Dedifferentiated amniotic fluid mesenchymal stem cell (primary cell): ENCODE results near the gene GPR31.

Source experiments
- DNase-seq: peaks from one replicate; pipeline ENCODE4 v3.0.0-alpha.2; 2016; ENCODE audit errors: extremely low spot score

The GPR31 gene

GRCh38 chr6:167165858-167166471, 8.2 kb upstream of the GPR31 start:
- no peak for DNase-seq

GRCh38 chr6:167164261-167164660, 6.5 kb upstream of the GPR31 start:
- DNase-seq, result no peak

GRCh38 chr6:167163476-167164011, 5.8 kb upstream of the GPR31 start:
- DNase-seq, result no peak

DNA sequence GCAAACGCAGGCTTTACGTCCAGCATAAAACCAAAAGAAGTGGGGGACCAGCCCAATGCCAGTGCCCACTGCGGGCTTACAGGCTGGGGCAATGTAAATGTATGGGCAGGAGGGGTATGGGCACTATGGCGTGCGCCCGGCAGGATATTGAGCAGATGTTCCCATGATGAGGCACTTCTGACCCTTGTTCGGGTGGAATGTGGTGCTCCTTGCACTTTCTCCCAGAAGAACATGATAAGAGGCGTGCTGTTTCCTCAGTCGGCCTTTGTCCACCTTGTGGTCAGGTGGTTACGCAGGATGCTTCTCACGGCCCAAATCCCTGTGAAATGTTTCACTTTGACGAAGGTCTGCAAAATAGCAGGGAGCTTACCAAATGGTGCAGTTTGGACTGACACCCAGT, 4.8 kb upstream of the GPR31 start:
- DNase-seq, result no peak

DNA sequence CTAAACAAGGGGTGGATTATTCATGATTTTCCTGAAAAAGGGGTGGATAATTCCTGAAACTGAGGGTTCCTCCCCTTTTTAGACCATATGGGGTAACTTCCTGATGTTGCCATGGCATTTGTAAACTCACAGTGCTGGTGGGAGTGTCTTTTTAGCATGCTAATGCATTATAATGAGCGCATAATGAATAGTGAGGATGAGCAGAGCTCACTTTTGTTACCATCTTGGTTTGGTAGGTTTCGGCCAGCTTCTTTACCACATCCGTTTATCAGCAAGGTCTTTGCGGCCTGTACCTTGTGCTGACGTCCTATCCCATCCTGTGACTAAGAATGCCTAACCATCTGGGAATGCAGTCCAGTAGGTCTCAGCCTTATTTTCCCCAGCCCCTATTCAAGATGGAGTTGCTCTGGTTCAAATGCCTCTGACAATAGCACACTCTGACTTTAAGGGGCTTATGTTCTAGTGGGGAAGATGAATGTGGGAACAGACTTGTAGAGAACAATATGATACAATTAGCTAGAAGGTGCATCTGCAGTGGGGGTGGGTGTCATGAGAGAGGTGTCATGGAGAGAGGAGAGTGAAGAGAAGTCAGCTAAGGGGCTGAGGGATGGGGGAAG, 4.2 kb upstream of the GPR31 start:
- DNase-seq, result no peak

DNA sequence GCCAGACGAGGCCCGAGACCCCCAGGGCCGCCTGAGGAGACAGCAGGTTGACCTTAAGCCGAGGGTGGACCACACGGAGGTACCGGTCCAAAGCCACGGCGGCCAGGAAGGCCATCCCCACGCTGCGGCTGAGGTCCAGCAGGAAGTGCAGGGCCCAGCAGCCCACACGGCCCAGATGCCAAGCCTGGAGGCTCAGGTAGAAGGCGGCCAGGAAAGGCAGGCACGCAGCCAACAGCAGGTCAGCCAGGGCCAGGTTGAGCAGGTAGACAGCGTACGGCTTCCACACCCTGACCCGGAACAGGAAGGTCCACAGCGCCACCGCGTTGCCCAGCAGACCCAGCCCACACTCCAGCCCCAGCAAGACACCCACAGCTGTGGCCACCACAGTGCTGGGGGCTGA, 366 bp downstream of the GPR31 start:
- no peak for DNase-seq

DNA sequence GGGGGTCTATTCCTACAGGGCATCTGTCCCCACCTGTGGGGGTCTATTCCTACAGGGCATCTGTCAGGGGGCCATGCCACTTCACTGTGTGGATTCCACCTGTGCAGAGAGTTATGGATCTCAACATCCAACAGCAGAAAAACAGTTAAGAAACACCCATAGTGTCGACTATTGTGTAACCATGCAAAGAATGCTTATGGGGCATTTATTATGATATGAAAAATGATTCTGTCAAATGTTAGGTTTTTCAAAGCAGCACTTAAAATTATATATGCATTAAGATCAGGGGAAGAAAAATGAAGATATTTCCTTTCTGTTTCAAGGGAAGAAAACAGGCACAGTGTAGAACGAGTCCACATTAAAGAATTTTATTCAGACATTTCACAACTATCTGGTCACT, 2.9 kb downstream of the GPR31 start:
- no peak for DNase-seq

DNA sequence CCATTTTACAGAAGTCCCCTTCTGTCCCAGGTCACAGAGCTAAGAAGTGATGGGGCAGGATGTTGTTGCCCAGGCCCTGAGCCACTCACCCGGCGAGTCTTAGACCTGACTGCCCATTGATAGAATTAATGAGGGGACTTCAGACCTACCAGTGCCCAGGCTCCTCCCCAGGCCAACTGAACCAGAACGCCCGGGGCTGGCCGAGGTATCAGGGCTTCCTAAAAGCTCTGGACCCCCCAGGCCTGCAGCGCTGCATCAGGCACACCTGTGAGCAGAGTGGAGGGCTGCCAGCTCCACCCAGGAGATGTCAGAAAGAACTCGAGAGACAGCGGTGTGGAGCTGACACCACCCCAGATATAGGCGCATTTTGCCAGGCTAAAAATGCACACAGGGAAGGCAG, 3.5 kb downstream of the GPR31 start:
- no peak for DNase-seq

DNA sequence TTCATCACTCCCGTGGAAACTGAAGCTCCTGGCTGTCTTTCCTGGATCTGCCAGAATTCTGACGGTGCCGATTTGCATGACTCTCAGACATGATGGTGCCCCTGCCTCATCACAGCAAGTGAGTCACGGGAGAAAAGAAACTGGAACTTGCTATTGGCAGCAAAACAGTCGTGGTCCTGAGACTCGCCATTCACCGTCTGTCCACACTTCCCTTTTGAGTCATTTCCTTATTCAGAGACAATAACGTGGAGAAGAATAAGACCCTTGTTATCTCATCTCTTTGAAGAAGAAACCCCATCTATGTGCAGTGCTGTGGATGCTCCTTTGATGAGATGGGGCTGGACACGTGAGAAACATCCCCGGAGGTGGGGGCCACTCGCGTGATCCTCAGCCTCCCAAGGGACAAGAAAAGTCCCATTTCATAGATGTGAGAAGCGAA, 4.2 kb downstream of the GPR31 start:
- no peak for DNase-seq

DNA sequence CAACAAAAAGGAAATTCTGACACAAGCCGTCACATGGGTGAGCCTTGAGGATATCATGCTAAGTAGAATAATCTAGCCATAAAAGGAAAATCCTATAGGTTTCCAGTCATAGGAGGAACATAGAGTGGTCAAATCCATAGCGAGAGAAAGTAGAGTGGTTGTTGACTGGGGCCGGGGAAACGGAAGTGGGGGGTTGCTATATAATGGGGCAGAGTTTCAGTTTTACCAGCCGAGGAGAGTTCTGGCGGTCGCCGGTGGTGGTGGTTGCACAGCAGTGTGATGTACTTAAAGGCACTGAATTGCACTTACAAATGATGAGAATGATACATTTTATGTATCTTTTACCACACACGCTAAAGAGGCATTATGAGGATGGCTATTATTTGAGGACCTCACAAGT, 4.9 kb downstream of the GPR31 start:
- no peak for DNase-seq

DNA sequence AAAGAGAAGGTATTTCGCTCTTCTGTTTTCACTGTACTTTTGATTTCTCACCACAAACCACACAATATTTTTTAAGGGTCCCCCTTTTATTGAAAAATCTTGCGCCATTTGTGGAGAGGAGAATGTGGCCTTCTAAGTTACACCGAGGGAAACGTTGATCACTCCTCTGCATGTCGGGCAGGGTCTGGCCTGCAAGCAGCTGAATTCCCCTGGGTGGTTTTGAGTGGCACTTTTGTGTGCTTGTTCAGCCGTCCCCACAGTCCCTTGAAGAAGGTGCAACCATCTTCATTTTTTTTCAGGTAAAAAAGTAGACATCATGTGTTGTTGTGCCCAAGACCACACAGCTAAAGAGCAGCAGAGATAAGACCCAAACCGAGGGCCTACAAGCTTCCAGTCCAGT, 6.1 kb downstream of the GPR31 start:
- no peak for DNase-seq

DNA sequence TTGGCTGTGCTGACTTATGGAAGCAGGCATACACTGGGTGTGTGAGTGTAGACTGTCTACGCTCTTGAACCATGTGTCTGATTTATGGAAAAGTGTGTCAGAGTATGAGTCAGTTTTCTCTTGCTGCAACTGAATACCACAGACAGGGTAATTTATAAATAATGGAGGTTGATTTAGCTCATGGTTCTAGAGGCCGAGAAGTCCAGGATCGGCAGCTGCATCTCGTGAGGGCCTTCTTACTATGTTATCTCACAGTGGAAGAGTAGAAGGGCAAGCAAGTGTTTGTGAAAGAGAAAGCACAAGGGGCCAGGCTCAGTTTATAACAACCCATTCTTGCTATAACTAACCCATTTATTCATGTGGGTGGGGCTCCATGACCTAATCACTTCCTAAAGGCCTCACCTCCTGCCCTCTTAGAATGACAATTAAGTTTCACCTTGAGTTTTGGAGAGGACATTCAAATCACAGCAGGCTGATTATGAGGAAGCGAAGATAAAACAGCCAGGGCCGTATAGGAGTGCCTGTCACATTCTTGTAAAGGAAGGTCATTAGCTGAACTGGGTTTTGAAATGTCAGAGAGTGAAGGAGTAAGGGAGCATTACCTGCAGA, 6.7 kb downstream of the GPR31 start:
- DNase-seq, result no peak

DNA sequence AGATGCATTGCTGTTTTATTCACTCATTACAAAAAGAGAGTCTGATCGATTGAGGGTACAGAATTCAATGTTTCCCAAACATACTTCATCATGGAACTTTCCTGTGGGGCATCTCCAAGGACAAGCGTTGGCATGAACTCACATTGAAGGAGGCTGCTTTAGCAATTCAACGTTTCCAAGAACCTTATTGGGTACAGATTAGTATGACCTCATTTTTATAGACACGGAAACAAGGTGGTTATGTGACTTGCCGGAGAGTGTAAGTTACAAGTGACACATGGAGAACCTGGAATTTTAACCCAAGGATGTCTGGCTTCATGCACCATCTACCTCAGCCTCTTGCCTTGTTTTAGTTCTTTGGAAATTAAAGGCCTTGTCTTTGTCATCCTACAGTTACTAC, 8.8 kb downstream of the GPR31 start:
- DNase-seq, result no peak

DNA sequence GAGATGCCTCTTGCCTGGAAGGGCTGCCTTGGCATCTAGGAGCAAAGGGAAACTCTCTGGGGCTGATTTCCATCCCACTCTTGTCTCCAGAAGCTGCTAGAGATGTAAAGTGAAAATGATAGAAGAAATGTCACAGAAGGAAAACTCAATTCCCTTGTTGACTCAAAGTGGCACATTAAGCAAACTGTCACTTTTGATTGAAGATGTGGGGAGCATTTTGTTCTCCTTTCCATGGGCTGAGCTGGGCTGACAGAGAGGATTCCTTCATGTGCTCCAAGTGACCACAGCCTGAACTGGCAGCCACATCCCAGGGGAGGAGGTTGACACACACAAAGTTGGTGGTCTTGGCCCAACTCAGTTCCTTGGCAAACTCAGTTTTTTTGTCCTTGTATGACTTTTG, 9.8 kb downstream of the GPR31 start:
- no peak for DNase-seq

- no peak for DNase-seq
Measured at GRCh38 chr6:167146977-167147376, 10.8 kb downstream of the GPR31 start.

DNA sequence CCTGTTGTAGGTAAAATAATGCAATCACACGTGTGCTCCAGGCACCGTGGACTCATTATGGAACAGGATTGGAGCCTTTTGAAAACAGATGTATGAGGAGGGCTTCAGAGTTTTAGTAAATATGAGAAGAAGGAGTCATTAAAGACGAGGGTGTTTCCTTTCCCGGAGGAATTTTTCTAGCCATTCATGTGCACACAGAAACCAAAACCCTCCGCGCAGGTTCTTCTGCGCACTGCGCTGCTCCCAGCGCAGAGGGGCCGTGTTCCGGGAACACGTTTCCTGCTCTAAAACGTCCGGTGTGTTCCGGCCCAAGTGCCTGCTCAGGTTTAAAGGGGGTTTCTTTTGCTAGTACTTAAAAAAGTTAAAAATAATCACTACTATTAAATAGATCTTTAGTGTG, 11.6 kb downstream of the GPR31 start:
- no peak for DNase-seq

GRCh38 chr6:167145461-167145860, 12.3 kb downstream of the GPR31 start:
- DNase-seq, result no peak

DNA sequence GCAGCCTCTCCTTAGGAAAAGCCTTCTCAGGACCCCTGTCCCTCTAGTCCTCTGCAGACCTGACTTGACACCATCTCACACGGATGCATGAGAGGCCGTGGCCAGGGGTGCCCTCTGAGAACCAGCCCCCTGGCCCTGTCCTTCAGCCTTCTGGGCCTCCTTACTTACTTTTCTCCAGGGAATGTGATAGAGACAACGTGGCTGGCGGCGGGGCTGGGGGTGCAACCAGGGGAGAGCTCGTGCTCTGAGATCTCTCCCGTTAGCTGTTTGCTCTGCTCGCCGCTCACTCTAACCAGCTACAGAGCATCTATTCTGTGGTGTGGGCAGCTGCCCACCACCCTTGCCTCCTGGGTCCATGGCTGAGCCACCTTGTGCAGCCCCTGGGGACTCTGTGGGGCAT, 14.7 kb downstream of the GPR31 start:
- DNase-seq, result no peak

DNA sequence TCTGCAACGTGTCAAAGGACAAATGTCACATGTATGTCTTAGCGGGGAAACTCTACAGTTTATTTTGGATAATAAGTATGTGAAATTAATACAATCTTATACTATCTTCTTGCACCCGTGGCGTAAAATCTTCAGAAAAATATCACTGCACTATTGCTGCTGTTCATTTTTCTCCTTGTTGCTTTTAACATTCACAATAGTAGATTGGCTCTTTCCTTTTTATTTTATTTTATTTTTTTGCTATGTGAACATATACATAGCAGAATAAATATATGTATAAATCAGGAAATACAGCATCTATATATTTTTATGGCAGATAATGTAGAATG, 15.4 kb downstream of the GPR31 start:
- DNase-seq, result no peak

DNA sequence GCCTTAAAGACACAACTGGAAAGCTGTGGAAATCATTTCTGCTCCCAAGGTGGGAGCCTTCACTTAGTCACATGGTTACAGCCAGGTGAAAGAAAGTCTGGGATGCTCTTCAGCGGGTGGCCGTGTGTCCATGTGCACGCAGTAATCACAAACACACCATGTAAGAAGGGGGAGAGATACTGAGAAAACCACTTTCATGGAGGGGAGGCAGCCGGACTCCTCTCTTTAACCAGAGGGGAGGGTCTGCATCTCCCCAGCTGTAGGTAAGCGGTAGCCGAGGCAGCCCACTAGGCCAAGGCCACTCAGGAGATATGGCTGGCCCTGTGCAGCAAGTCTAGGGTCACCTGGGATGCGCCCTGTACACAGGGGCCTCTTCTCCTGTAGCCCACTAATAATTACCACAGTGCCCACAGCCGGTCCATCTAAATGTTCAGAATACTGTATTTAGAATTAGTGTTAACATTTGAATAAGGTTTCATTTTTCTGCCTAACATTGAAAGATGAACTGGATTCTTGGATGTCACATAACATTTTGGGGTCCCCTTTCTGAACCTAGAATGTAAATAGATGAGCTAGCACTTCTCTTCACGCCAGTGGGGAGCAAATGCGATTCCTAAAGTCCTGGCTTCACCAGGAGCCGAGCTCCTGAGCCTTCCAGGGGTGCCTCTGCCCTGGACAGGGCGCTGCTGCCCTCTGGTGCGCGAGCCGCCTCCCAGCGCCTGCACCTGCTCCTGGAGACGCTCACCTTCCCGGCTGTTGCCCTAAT, 15.9 kb downstream of the GPR31 start:
- no peak for DNase-seq

- DNase-seq, result no peak
Measured at GRCh38 chr6:167140589-167141474, 16.9 kb downstream of the GPR31 start.

GRCh38 chr6:167139761-167140160, 18.0 kb downstream of the GPR31 start:
- no peak for DNase-seq
